Panc1 (cell line): Measurements from ENCODE around the gene GRIK1.

Source experiments
- CTCF ChIP-seq: fragments of 450-650 bp; IDR thresholded peaks from 2 replicates; pipeline ENCODE4 v1.5.1; 2017; ENCODE audit warnings: mild to moderate bottlenecking
- POLR2AphosphoS5 ChIP-seq: IDR thresholded peaks from 2 replicates; pipeline ENCODE4 v1.6.1; 2012; ENCODE audit warnings: mild to moderate bottlenecking, low read depth, low read length, moderate library complexity
- REST ChIP-seq, 2 experiments: IDR thresholded peaks; 2 replicates each; pipeline ENCODE4 v1.6.1; 2011 to 2012; ENCODE audit warnings: low read depth in 2 of 2, control low read depth in 1 of 2, low read length in 1 of 2, mild to moderate bottlenecking in 1 of 2, moderate library complexity in 1 of 2; ENCODE audit not compliant: insufficient read depth in 1 of 2
- SIN3A ChIP-seq: IDR thresholded peaks from 2 replicates; pipeline ENCODE4 v1.6.1; 2012; ENCODE audit warnings: low read depth, mild to moderate bottlenecking, low read length, moderate library complexity, borderline replicate concordance; ENCODE audit not compliant: insufficient read depth
- TCF7L2 ChIP-seq: IDR thresholded peaks from 2 replicates; pipeline ENCODE4 v1.6.1; 2011; ENCODE audit warnings: mild to moderate bottlenecking, low read depth, low read length, inconsistent platforms

- no peak for TF ChIP-seq CTCF
- no peak for TF ChIP-seq REST (IDR thresholded peaks at IDR 0.05; ENCODE audit: insufficient read depth in 1 of 2, low read depth in 2 of 2, low read length in 1 of 2)
- no peak for TF ChIP-seq POLR2AphosphoS5
- no peak for TF ChIP-seq SIN3A
- TF ChIP-seq TCF7L2: no peak
Measured at GRCh38 chr21:29648710-29649240, 291.0 kb downstream of the GRIK1 start.
